A673 (cell line): Measurements from ENCODE around the gene STAM. TPM values are rescaled to one million over a fixed set of nuclear protein-coding genes. Genes with fewer than 3 reads are reported as not detected.

ENCODE experiments used
- BruUV-seq: library from RNA; stranded (reverse); fragments of 400-500 nt; replicated peaks from 2 replicates; lab custom pipeline; 2021; lab: Mats Ljungman, UMichigan
- CTCF ChIA-PET: fragments of 300-600 bp; sonication (Branson Sonifier 250); formaldehyde crosslinking; loops from one replicate; lab custom pipeline; 2022; ENCODE audit warnings: antibody characterized with exemption; lab: Charles Lee
- POLR2A ChIA-PET: fragments of 300-600 bp; sonication (Branson Sonifier 250); formaldehyde crosslinking; loops from one replicate; lab custom pipeline; 2022; ENCODE audit warnings: antibody characterized with exemption; ENCODE audit not compliant: low non-redundant PET; lab: Charles Lee
- DNase-seq: peaks from one replicate; pipeline ENCODE4 v3.0.0-alpha.2; 2015; ENCODE audit warnings: low spot score
- H3K27ac ChIP-seq: fragments of 200-600 bp; sonication (generic); 2 replicates; pipeline ENCODE4 v1.5.1; 2016; ENCODE audit warnings: mixed run types, low read depth, mild to moderate bottlenecking, mixed read lengths, antibody characterized with exemption, low read length; ENCODE audit not compliant: poor library complexity, severe bottlenecking
- H3K27me3 ChIP-seq: fragments of 200-600 bp; sonication (generic); replicated peaks from 2 replicates; pipeline ENCODE4 v1.6.1; 2017; ENCODE audit warnings: mixed run types, low read depth, mild to moderate bottlenecking, mixed read lengths, antibody characterized with exemption, low read length; ENCODE audit not compliant: insufficient read depth, poor library complexity
- H3K36me3 ChIP-seq: fragments of 200-600 bp; sonication (generic); 2 replicates; pipeline ENCODE4 v1.6.1; 2016; ENCODE audit warnings: mixed run types, mild to moderate bottlenecking, mixed read lengths, antibody characterized with exemption, low read length; ENCODE audit not compliant: insufficient read depth, poor library complexity, severe bottlenecking
- H3K4me1 ChIP-seq: fragments of 200-600 bp; sonication (generic); 2 replicates; pipeline ENCODE4 v1.6.1; 2017; ENCODE audit warnings: mixed run types, mild to moderate bottlenecking, mixed read lengths, antibody characterized with exemption, low read length; ENCODE audit not compliant: insufficient read depth, poor library complexity, severe bottlenecking
- H3K4me3 ChIP-seq: fragments of 200-600 bp; sonication (generic); 2 replicates; pipeline ENCODE4 v1.5.1; 2016; ENCODE audit warnings: low read depth, mixed run types, mild to moderate bottlenecking, mixed read lengths, low read length; ENCODE audit not compliant: poor library complexity, severe bottlenecking
- H3K9me3 ChIP-seq: fragments of 200-600 bp; sonication (generic); 2 replicates; pipeline ENCODE4 v1.6.1; 2016; ENCODE audit warnings: mixed run types, low read depth, mild to moderate bottlenecking, mixed read lengths, antibody characterized with exemption, low read length; ENCODE audit not compliant: poor library complexity, severe bottlenecking
- CTCF ChIP-seq: fragments of 300-800, 200-600 bp; sonication (generic); conservative IDR thresholded peaks from 2 replicates; pipeline ENCODE4 v1.5.1; 2017; ENCODE audit warnings: low read depth, mild to moderate bottlenecking, antibody characterized with exemption, low read length, moderate library complexity, mixed read lengths
- EZH2 ChIP-seq: fragments of 200-600 bp; sonication (generic); IDR thresholded peaks from 2 replicates; pipeline ENCODE4 v1.6.1; 2017; ENCODE audit warnings: borderline replicate concordance, low read depth, mild to moderate bottlenecking, mixed read lengths, antibody characterized with exemption, low read length; ENCODE audit not compliant: poor library complexity, severe bottlenecking
- intact Hi-C: fragments of 100-400 bp; cut with micrococcal nuclease; formaldehyde crosslinking; loops from one replicate; pipeline ENCODE4 v1.10.0; 2022; ENCODE audit not compliant: unreplicated experiment
- total RNA-seq: library from RNA; stranded (reverse); gene quantifications from 2 replicates; pipeline ENCODE4 v1.2.3, GENCODE V29; 2021

Gene STAM
- total RNA-seq, 1 experiment from 2014 or later, result 37.4 TPM

- Histone ChIP-seq H3K4me3 (no peak overlapping the region), H3K9me3 (no peaks in the 10 kb centered on the region), H3K36me3 (no peaks in the 10 kb centered on the region), H3K27me3 (no peaks in the 10 kb centered on the region), H3K4me1 (peaks cover 10% of the 10 kb centered on the region), H3K27ac (no peak overlapping the region)
- no TSS peak for BruUV-seq
- POLR2A ChIA-PET, result no interaction called here
- no peak for TF ChIP-seq CTCF
- TF ChIP-seq EZH2, result no peak
- CTCF ChIA-PET, result no interaction called here
- DNase-seq, result no peak
- intact Hi-C loops, result no loop called here
These were observed 3.6 kb upstream of the STAM start for GRCh38 chr10:17640331-17640816.

- POLR2A ChIA-PET, result interaction anchor here (0.6 kb wide), 1 partner anchor 405 kb away, joined by 3 read pairs; no protein-coding TSS in a partner anchor
- Histone ChIP-seq H3K4me3 (peak overlapping the region; percentile 79), H3K36me3 (no peaks in the 10 kb centered on the region), H3K27ac (peak overlapping the region; percentile 98), H3K4me1 (peaks cover 16% of the 10 kb centered on the region), H3K9me3 (no peaks in the 10 kb centered on the region), H3K27me3 (no peaks in the 10 kb centered on the region)
- TF ChIP-seq EZH2 (no peak), CTCF (no peak)
- BruUV-seq, result TSS peak; percentile 94
- DNase-seq, result no peak
- CTCF ChIA-PET, result no interaction called here
- intact Hi-C loops, result no loop called here
These were observed 604 bp upstream of the STAM start for GRCh38 chr10:17643339-17643754.

- no peaks in the 10 kb centered on the region for H3K27me3 ChIP-seq
- H3K9me3 ChIP-seq, result no peaks in the 10 kb centered on the region
- no peak for TF ChIP-seq EZH2
- TF ChIP-seq CTCF, result no peak
- H3K4me1 ChIP-seq, result peaks cover 16% of the 10 kb centered on the region
- peak overlapping the region; percentile 79 for H3K4me3 ChIP-seq
- ChIA-PET POLR2A (no interaction called here), CTCF (interaction anchor here (0.6 kb wide), 1 partner anchor 28 kb away, joined by 7 read pairs; no protein-coding TSS in a partner anchor)
- no TSS peak for BruUV-seq
- no peak for DNase-seq
- peak overlapping the region; percentile 98 for H3K27ac ChIP-seq
- intact Hi-C loops, result no loop called here
- no peaks in the 10 kb centered on the region for H3K36me3 ChIP-seq
These were observed 563 bp downstream of the STAM start for GRCh38 chr10:17644485-17644943.
